Islet precursor cell (in vitro differentiated cells): Measurements from ENCODE around the gene SCARB1.

Experiments used
- DNase-seq: peaks from one replicate; pipeline ENCODE4 v3.0.0-alpha.2; 2018

Gene SCARB1

DNA sequence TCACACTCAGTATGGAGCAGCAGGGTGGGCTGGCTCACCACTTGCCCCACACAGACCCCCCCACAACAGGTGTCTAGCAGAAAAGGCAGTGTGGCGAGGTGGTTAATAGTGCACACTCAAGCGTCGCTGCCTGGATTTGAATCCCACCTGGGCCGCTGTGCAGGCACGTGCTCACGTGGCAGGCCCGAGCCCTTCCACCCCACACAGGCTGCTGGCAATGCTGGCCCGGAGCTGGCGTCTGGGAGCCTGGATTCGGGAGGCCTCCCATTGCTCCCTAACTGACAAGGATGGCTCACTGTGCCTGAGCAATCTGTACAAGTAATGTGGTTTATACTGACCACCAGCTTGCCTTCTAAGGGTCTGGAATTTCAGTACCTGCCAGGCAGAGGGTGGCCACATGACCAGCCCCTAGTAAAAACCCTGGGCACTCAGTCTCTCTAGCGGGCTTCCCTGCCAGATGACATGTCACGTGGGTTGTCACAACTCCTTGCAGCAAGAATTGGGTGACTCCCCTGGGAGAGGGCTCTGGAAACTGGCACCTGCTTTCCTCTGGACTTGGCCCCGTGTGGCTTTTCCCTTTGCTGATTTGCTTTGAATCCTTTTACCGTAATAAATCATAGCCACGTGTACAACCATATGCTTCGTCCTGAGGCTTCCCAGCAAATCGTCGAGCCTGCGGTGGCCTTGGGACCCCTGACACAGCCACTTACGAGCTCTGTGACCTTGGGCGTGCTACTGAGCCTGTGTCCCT is 72.8 kb downstream of the SCARB1 start:
- DNase-seq: no peak

DNA sequence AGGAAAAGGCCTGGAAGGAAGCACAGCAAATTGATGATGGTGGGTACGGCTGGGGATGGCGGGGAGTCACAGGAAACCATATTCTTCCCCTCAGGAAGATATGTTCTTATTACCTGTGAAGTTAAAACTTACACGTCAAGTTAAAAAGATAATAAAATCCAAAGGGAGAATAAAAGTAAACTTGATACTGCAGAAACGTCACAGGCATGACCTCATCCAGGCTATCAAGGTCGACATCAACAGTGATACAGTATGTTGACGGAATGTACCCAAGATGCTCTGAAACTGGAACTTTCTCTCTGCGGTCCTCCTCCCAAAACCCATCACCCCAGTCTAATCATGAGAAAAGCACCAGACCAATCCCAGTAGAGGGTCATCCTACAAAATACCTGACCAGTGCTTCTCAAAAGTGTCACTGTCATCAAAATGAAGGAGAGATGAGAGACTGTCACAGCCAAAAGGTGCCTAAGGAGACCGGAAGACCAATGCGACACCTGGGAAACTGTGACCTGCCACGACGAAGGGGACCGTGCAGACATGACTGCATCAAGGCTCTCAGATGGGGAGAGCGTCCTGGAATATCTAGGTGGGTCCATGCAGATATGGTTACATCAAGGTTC is 74.6 kb downstream of the SCARB1 start:
- no peak for DNase-seq

DNA sequence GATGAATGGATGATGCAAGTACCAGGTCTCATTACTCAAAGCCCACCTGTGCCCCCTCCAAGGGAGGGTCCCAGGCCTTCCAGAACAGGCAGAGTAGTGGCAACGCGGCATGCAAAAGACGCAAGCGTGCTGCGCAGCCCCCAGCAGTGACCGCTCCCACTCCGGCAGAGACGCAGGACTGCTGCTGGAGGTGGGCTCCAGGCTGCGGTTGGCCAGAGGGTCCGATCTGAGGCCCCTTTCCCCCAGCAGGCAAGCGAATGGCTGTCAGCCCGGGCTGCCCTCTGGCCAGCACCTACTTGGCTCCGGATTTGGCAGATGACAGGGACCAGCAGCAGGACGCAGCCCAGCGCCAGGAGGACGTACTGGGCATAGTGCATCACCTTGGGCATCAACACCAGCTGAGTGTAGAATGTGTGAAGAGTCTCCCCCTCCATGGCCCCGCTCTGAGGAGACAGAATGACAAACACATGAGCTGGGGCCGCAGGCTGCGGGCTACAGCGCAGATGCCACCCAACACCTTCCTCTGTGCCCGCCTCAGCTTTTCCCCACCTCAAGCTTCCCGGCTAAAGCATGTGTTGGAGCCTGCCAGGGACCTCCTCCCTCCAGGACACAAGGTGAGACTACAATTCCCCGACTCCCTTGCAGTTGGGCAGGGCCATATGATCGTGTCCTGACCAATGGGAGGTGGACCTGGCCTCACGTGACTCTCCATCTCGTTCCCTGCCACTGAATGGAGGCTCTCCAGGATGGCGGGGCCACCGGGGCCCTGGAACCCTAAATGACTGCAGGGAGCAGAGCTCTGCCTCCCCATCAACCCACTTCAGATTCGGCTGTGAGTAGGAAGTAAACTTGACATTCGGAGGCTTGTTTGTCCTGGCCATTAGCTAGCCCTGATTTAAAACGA is 77.4 kb downstream of the SCARB1 start:
- DNase-seq: no peak

DNA sequence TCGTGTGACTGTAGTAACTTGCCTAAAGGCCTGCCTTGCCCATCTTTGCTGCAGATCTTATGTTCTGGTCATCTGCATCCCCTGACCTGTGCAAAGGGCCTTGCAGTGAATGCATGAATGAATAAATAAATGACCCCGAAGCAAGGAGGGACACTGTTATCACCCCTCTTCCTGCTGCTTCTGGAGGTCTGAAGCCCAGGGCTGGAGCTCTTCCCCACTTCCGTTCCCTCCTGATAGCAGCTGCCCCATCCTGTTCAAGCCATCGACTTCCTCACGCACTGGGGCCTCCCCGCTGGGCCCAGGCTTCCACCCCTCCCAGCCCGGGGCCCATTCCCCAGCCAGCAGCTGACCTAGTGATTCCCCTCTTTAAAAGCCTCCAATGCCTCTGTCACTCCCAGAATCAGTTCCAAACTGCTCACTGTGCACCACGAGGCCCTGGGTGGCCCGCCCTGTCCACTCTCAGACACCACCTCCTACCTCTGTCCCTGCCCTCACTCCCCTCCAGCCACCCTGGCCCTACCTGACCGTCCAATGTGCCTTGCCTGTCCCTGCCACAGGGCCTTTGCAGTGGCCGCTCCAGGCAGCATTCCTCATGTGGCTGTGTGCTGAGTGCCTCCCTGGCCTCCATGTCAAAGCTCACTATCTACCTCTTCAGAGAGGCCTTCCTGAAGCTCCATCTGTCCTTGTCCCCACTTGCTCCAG is 78.6 kb downstream of the SCARB1 start:
- DNase-seq: no peak

DNA sequence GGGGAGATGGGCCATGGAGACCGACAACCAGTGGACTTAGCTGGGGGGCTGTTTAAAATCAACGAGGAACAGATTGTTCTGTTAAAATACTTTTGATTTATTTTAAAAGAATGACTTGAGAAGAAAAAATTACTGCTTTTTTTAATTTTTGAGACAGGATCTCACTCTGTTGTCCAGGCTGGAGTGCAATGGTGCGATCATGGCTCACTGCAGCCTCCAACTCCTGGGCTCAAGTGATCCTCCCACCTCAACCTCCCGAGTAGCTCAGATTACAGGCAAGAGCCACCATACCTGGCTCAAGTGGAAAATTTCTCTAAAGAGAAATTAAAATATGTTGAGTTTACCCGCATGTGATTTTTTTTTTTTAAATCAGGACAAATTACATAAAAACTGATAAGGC is 80.6 kb downstream of the SCARB1 start:
- DNase-seq: no peak

DNA sequence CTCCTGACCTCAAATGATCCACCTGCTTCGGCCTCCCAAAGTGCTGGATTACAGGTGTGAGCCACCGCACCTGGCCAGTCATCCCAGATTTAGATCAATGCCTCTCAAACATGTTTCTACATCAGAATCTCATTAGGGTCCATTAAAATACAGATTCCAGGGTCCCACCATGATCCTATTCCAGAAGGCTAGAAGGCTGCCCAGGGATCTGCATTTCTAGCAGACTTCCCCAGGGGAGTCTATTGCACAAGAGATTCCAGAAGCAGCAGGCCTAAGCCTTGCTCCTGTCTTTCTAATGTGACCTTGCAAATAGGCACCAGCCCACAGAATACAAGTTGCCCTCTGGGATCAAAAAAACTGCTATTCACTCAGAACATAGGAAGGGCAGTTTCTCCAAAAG is 81.5 kb downstream of the SCARB1 start:
- DNase-seq: no peak

DNA sequence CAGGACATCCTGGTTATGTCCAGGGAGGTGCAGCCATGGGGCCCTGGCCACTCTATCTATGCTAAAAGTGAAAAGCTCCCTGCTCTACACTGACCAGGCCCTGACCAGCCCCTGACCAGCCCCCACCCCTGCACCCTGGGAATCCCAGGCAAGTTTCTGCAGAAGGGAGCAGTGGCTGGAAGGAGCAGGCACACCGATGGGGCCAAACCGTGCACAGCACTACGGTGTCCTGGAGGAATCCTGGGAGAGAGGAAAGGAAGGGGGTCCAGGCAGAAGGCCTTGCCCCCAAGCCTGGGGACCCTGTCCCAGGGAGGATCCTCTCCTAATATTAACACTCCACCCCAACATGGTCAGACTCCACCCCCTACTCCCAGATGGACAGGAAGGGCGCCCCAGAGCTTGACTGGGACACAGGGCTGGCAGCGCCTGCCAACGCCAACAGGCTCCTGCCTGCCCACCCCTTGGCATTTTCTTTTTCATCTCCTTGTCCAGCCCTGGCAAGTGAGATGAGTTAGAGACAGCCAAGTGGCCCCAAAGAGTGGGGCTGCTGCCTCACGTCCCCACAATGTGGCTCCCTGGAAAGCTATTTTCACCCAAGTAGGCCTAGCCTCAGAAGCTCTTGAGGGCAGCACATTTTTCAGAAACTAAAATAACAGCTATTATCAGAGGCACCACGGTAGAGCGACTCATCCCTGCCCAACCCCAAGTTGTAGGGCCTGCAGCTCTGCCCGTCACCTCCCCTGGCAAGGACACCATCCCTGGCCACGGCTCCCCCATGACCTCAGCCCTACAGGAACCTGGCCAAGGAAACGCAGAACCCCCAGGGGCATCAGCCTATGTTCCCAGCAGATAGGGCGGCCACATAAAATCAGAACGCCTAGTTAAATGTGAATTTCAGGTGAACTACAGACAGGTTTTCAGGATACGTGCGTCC is 82.6 kb downstream of the SCARB1 start:
- no peak for DNase-seq

DNA sequence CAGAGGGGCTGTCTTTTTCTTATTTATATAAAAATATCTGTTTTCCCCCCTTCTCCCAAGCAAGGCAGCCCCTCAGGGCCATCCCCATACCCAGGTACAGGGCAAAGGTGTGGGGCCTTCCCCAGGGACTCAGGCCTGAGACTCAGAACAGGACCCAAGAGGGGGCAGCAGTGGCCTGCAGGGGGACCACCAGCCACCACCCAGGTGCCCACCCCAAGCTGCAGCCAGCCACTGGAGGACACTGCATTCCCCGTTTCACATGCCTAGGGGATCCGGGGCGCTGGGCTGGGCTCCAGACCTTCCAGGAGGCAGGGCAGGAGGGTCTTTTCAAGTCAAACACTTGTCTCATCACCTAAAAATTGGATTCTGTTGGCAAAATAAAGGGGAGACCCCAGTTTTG is 83.3 kb downstream of the SCARB1 start:
- DNase-seq: no peak

DNA sequence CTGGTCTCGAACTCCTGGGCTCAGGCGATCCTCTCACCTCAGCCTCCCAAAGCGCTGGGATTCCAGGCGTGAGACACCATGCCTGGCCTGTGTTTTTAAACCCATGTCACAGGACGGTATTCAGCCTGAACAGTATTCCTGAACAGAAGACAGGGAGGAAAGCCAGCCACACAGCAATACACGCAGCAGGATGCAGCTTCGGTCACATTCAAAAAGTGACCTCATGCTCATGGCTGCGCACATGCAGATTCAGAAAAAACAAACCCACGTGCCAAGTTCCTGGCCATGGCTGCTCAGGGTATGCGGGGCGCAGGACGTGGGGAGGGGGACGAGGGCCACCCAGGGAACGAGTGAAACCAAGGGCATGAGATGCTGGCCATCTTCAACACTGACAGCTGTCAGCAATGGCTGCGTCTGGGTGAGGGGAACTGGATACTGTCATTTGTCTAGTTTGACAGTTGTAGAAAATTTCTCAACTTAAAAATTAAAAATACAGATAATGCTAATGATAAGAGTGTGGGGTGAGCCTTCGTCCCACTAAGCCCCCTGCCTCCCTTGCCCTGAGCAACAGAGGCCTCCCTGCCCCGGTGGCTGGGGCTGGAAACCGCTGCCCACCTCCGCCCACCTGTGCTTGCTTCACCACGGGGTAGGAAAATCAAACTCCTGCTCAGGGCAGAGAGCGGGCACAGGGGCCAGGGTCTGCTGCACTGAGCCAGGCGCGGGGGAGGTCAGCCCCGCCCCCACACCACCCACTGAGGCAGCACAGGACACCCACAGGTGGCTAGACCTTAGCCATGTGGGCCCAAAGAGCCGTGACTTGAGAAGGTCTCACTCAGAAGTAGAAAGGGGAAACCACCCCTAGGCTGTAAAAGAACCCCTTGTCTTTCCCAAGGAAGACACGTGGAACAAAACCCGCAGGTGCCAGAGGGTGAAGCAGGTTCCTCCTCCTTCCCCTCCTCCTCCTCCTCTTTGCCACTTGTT is 84.2 kb downstream of the SCARB1 start:
- no peak for DNase-seq

DNA sequence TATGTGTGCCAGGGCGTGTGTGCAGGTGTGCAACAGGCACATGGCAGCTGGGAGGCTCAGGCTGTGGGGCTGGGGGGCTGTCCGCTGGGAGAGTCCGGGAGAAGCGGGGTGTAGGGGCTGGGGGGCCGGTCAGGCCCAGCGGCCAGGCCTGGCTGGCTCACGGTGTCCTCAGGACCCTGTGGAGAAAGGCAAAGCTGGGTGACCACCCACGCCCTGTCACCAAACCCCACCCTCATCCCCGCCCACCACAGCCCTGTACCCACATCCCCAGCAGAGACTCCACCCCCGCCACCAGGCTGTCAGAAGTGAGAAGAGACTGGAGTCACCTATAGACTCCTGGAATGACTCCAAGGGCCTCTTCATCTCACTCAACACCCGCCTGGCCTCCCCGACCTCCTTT is 85.3 kb downstream of the SCARB1 start:
- no peak for DNase-seq

DNA sequence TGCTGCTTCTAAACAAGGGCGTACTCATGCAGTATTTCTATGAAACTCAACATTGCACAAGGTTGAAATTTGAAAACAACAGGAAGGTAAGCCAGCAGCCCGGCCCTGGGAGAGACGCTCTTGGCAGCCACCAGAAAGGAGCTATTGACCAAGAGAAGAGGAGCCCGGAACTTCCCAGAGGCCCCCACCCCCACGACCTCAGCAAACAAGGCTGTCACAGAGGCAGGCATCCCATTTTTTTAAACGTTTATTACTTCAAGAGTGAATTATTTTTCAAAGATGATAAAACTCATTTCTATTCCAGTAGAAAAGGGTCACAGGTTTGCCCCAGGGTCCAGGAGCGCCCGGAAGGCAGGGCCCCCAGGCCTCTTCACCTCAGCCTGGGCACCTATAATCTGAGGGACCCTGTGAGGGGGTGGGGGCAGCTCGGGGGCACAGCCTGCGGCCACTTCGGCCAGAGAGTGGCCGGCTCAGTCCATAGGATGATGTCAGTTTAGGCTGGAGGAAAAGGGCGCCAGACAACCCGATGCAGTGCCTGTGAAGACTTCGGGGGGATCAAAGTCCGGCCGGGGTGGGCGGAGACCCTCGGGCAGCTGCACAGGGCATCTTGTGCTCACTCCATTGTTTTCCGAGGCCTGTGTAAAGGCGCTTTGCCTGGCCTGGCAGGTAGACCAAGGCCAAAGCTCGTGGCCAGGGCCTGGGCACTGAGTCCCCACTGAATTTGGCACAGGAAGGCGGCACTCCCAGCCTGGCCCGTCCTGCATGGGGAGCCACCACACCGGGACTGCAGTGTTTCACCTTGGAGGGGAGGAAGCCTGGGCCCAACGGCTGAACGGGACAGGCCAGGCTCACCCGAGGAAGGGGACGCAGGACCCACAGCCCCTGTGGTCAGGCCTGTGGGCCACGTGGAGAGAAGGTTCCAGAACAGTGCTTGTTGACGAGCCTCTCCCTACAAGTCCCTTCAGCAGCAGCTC is 86.0 kb downstream of the SCARB1 start:
- DNase-seq: no peak

DNA sequence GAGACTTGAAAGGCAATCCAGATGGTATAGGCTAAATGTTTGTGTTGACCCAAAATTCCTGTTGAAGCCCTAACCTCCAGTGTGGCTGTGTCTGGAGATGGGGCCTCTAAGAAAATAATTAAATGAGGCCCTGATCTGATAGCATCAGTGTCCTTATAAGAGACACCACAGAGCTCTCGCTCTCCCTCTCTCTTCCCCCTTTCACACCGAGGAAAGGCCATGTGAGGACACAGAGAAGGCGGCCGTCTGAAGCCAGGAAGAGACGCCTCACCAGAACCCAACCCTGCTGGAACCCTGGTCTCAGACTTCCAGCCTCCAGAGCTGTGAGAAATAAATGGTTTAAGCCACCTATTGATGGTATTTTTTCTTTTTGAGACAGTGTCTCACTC is 87.5 kb downstream of the SCARB1 start:
- DNase-seq: no peak

DNA sequence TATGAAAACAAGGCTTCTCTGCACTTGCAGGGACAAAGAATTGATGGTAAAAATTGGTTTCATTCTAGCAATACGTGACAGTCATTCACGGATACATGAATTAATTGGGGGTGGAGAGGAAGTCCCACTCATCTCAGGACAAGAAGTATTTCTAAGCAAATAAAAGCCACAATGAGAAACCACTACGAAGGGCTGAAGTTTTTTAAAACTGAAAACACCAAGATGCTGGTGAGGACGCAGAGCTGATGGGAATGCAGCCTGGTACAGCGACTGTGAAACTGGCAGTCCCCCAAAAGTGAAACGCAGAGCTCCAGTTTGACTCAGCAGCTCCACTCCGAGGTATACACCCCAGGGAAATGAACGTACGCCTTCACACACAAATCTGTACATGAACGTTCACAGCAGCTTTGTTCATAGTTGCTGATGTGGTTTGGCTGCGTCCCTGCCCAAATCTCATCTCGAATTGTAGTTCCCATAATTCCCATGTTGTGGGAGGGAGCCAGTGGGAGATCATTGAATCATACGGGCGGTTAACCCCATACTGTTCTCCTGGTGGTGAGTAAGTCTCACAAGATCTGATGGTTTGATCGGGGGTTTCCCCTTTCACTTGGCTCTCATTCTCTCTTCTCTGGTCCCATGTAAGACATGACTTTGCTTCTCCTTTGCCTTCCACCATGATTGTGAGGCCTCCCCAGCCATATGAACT is 89.0 kb downstream of the SCARB1 start:
- DNase-seq: no peak

DNA sequence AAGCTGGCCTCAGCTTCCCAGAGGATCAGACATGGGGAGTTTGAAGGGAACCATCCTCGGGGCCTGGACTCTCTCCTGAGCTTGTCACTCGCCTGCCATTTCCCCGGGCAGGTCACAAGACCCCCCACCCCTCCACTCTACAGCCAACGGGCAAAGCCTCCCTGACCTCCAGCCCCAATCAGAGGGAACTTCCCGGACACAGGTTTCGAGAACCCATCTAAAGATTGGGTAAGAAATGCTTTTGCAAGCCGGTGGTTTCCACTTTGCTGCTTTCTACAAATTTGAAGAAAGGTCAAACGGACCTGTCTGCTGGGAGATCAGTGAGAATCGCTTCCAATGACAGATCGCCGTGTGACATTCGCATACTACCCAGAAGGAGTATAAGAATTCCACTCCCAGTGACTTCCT is 89.6 kb downstream of the SCARB1 start:
- no peak for DNase-seq

DNA sequence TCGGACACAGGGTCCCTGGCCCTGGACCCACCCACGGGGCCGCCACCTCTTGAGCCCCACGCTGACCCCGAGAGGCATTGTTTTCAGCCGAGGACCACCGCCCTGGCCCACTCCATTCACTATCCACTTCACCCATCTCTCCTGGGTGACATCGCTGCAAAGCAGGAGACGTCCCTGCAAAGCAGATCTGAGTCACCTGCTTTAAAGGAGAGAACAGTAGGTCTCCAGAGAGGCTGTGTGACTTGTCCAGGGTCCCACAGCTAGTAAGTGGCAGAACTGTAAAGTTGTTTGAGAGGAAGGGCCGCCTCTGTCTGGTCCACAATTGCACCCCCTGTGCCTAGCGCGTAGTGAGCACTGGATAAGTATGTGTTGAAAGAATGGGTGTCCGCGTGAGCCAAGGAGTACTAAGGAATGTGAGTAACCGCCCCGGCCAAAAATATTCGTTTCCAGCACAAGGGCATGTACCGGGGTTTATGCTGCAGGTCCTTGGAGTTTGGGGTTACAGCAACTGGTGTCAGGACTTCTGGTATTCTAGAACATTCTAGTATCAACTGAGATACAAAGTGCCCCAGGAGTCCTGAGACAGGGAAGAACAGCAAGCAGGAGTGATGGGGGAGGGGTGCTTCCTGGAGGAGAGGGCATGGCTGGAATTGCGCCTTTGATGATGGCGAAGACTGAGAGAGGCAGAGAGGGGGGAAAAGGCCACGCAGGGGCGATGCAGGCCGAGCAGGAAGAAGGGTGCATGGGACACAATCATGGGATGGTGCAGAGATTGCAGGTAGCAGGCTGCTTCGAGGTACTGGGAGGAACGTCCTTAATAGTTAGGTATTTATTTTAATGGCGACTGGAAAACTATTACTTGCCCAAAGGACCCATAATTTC is 91.1 kb downstream of the SCARB1 start:
- no peak for DNase-seq

DNA sequence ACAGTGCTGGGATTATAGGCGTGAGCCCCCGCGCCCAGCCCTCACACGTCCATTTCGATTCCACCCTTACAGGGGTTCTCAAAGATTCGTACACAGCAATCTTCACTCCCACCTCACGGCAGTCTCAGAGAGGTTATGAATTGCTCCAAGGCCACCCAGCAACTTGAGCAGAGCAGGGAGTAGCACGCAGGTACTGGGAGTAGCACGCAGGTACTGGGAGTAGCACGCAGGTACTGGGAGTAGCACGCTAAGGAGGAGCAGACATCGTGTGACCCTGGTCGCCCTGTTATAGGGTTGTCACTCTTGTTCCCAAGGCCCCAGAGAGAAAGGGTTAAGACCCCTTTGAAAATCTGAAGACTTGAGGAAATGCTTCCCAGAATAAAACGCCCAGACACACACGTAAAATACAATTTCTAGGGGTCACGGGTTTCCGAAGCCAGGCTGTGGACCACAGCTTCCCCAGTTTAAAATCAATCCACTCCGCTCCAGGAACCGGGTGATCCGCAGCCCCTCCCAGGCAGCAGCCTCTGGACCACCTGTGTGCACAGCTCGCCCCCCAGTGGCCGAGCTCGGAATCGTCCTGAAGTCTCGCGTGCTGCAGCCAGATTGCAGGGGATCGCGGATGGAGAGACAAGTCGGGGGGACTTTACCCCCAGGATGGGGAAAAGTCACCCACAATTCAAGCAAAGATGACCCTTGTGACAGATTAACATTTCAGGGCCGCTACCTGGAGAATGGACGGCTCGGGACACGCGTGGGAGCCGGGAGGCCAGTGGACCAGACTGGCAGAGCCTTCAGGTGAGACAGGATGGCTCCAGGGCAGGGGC is 92.0 kb downstream of the SCARB1 start:
- DNase-seq: peak; percentile 94

DNA sequence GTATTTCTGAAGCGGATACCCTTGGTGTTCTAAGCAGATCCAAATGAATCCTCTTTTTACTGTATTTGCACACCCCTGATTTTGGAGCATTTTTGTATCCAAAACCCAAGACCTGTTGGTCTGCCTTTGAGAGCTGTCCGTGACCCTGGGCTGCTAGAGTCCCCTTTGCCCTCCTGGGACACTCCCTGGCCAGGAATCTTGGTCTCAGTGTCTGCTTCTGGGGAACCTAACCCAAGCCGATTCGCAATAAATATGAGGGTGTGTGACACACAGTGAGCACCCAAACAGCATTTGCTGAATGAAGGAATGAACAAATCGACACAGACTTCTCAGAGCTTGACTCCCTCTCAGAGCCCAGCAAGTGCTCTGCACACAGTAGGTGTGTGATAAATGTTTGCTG is 92.9 kb downstream of the SCARB1 start:
- DNase-seq: no peak
